GM23248 (cell line): ENCODE data around the gene ARL6IP4.

Source experiments
- EZH2 ChIP-seq: fragments of 200-600 bp; sonication (generic); IDR thresholded peaks from 2 replicates; pipeline ENCODE4 v1.6.1; 2018; ENCODE audit warnings: antibody characterized with exemption, mild to moderate bottlenecking; ENCODE audit not compliant: insufficient read depth, poor library complexity, severe bottlenecking
- EZH2phosphoT487 ChIP-seq: fragments of 200-600 bp; sonication (generic); IDR thresholded peaks from 2 replicates; pipeline ENCODE4 v1.6.1; 2018; ENCODE audit warnings: antibody characterized with exemption, moderate library complexity, mild to moderate bottlenecking, low read depth; ENCODE audit not compliant: insufficient read depth

GRCh38 chr12:122982477-122982815 is 2.0 kb downstream of the ARL6IP4 start:
- TF ChIP-seq EZH2 (no peak), EZH2phosphoT487 (no peak)
